ENCODE measurements around the gene ATP6V0E2.

The ATP6V0E2 gene

GRCh38 chr7:149875396-149875795 is 1.6 kb downstream of the ATP6V0E2 start:
- Histone ChIP-seq H3K4me2 (ENCODE audit: low read length) (peak overlapping the region; percentile 86; the same call in 1 of the 2 replicates), H3K4me3 (ENCODE audit: low read depth, low read length, poor library complexity, severe bottlenecking) (no peak overlapping the region), H3K36me3 (ENCODE audit: insufficient read depth, low read length) (peaks cover 4% of the 10 kb centered on the region; the same call in 1 of the 2 replicates), H4K20me1 (ENCODE audit: insufficient read depth, low read length) (no peaks in the 10 kb centered on the region), H2AFZ (ENCODE audit: low read length) (no peak overlapping the region), H3K27ac (ENCODE audit: low read depth, low read length, poor library complexity, severe bottlenecking) (no peak overlapping the region), H3K9ac (ENCODE audit: low read length) (no peak overlapping the region), H3K27me3 (ENCODE audit: insufficient read depth, low read length) (no peaks in the 10 kb centered on the region), H3K9me3 (ENCODE audit: low read length) (no peaks in the 10 kb centered on the region), H3K4me1 (ENCODE audit: insufficient read depth, low read length, severe bottlenecking) (peaks cover 35% of the 10 kb centered on the region), H3K79me2 (ENCODE audit: insufficient read depth, low read length) (no peaks in the 10 kb centered on the region), H3K9me2 (ENCODE audit: low read depth, low read length) (no peaks in the 10 kb centered on the region), H3F3A (ENCODE audit: insufficient read depth, low read length) (no peaks in the 10 kb centered on the region)
- TF ChIP-seq CTCF (IDR thresholded peaks at IDR 0.05; ENCODE audit: low read length): no peak
- TF ChIP-seq EZH2 (IDR thresholded peaks at IDR 0.05; ENCODE audit: borderline replicate concordance, low read length): no peak

GRCh38 chr7:149877890-149878522 is 4.2 kb downstream of the ATP6V0E2 start:
- H2AFZ ChIP-seq (ENCODE audit: low read length): no peak overlapping the region
- TF ChIP-seq EZH2 (IDR thresholded peaks at IDR 0.05; ENCODE audit: borderline replicate concordance, low read length): no peak
- no peak for TF ChIP-seq CTCF (IDR thresholded peaks at IDR 0.05; ENCODE audit: low read length)
- no peaks in the 10 kb centered on the region for H3K27me3 ChIP-seq (ENCODE audit: insufficient read depth, low read length)
- peaks cover 15% of the 10 kb centered on the region for H3K4me1 ChIP-seq (ENCODE audit: insufficient read depth, low read length, severe bottlenecking)
- H3K27ac ChIP-seq (ENCODE audit: low read depth, low read length, poor library complexity, severe bottlenecking): no peak overlapping the region
- H3K4me2 ChIP-seq (ENCODE audit: low read length): no peak overlapping the region
- H3K9me3 ChIP-seq (ENCODE audit: low read length): no peaks in the 10 kb centered on the region
- H3K9me2 ChIP-seq (ENCODE audit: low read depth, low read length): no peaks in the 10 kb centered on the region
- H4K20me1 ChIP-seq (ENCODE audit: insufficient read depth, low read length): no peaks in the 10 kb centered on the region
- H3K79me2 ChIP-seq (ENCODE audit: insufficient read depth, low read length): no peaks in the 10 kb centered on the region
- peaks cover 4% of the 10 kb centered on the region; the same call in 1 of the 2 replicates for H3K36me3 ChIP-seq (ENCODE audit: insufficient read depth, low read length)
- no peak overlapping the region for H3K4me3 ChIP-seq (ENCODE audit: low read depth, low read length, poor library complexity, severe bottlenecking)
- no peak overlapping the region for H3K9ac ChIP-seq (ENCODE audit: low read length)
- H3F3A ChIP-seq (ENCODE audit: insufficient read depth, low read length): no peaks in the 10 kb centered on the region

GRCh38 chr7:149878523-149878921 is 4.8 kb downstream of the ATP6V0E2 start:
- Histone ChIP-seq H3F3A (ENCODE audit: insufficient read depth, low read length) (no peaks in the 10 kb centered on the region), H3K79me2 (ENCODE audit: insufficient read depth, low read length) (no peaks in the 10 kb centered on the region), H3K27me3 (ENCODE audit: insufficient read depth, low read length) (no peaks in the 10 kb centered on the region), H3K4me1 (ENCODE audit: insufficient read depth, low read length, severe bottlenecking) (peaks cover 12% of the 10 kb centered on the region), H2AFZ (ENCODE audit: low read length) (no peak overlapping the region), H4K20me1 (ENCODE audit: insufficient read depth, low read length) (no peaks in the 10 kb centered on the region), H3K36me3 (ENCODE audit: insufficient read depth, low read length) (peaks cover 4% of the 10 kb centered on the region; the same call in 1 of the 2 replicates), H3K4me2 (ENCODE audit: low read length) (no peak overlapping the region), H3K9me3 (ENCODE audit: low read length) (no peaks in the 10 kb centered on the region), H3K9me2 (ENCODE audit: low read depth, low read length) (no peaks in the 10 kb centered on the region), H3K27ac (ENCODE audit: low read depth, low read length, poor library complexity, severe bottlenecking) (no peak overlapping the region), H3K4me3 (ENCODE audit: low read depth, low read length, poor library complexity, severe bottlenecking) (no peak overlapping the region), H3K9ac (ENCODE audit: low read length) (no peak overlapping the region)
- TF ChIP-seq EZH2 (IDR thresholded peaks at IDR 0.05; ENCODE audit: borderline replicate concordance, low read length): no peak
- TF ChIP-seq CTCF (IDR thresholded peaks at IDR 0.05; ENCODE audit: low read length): no peak

Data from OCI-LY1 (cell line).